ENCODE measurements around the gene FRAS1. TPM values are rescaled to one million over a fixed set of nuclear protein-coding genes. Genes with fewer than 3 reads are reported as not detected.

FRAS1 gene
- total and polyA plus RNA-seq, 2 of the 8 experiments (the other 6 are each of a cell fraction or from before 2014, with no cell fraction given) = 38.5 to 109 TPM

- TF ChIP-seq HDAC6 (IDR thresholded peaks at IDR 0.05; ENCODE audit: low read depth, low read length) (no peak), JUN (IDR thresholded peaks at IDR 0.05; ENCODE audit: low read depth, low read length) (no peak), TAF7 (optimal IDR thresholded peaks at IDR 0.05; ENCODE audit: borderline replicate concordance, low read depth, low read length) (no peak), SP2 (IDR thresholded peaks at IDR 0.05; ENCODE audit: low read length) (no peak), ATF2 (IDR thresholded peaks at IDR 0.05; ENCODE audit: low read length) (no peak), KDM1A (IDR thresholded peaks at IDR 0.05; ENCODE audit: borderline replicate concordance, low read length) (no peak)
These were observed 190.6 kb downstream of the FRAS1 start (continued) for GRCh38 chr4:78247536-78248285.

All from H1 (cell line).